Kidney glomerular epithelial cell (primary cell): Measurements from ENCODE around the gene TBXA2R.
"Not testable (repeated sequence)": the region's sequence is repeated elsewhere in the genome, so short reads cannot be mapped to it uniquely, and the experiment has no call there.

ENCODE experiments used
- DNase-seq: peaks from one replicate; lab custom pipeline; 2025; lab: John Stamatoyannopoulos, UW

The TBXA2R gene

DNA sequence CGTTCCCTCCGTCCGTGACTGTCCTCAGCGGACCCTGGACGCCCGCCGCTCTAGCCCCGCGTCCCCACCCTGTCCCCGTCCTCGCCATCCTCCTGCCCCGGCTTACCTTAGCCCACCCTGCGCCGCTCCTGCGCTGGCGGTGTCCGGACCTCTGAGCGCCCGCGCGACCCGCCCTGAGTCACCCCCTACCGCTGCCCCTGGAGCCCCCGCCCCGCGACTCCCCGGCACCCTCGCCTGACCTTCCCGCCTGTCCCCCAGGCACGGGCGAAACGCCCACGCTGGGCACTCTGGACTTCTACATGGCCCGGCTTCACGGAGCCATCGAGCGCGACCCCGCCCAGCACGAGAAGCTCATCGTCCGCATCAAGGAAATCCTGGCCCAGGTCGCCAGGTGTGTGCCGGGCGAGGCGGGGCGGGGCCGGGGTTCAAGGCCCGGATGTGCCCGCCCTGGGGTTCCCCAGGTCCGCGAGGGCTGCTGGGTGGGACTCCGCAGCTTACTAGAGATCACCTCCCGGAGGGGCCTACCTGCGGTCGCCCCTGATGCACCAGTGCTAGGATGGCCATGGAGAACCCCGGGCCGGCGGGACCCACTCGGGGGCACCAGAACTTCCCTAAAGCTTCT lies 28.8 kb downstream of the TBXA2R start:
- no peak for DNase-seq

DNA sequence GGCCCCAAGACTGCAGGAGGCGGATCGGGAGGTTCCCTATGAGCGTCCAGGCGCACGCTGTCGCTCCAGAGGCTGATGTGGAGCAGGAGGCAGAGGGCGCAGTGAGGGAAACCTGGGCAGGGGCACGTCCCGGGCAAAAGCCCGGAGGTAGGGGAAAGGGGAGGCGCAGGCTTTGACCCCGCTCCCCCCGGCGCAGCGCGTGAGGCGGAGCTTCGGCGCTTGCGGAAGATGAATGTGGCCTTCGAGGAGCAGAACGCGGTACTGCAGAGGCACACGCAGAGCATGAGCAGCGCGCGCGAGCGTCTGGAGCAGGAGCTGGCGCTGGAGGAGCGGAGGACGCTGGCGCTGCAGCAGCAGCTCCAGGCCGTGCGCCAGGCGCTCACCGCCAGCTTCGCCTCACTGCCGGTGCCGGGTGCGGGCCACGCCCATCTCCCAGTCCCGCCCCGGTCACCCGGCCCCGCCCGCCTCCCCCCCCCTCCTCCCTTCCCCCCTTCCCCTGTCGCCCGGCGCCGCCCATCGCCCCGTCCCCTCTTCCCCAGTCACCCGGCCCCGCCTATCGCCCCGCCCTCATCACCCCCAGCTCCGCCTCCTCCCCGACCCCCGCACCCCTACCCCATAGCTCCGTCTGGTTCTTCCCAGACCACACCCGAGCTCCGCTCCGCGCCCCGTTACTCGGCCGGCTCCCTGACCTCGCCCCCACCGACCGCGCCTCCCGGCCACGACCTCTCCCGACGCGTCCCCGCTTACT lies 29.8 kb downstream of the TBXA2R start:
- DNase-seq = no peak

DNA sequence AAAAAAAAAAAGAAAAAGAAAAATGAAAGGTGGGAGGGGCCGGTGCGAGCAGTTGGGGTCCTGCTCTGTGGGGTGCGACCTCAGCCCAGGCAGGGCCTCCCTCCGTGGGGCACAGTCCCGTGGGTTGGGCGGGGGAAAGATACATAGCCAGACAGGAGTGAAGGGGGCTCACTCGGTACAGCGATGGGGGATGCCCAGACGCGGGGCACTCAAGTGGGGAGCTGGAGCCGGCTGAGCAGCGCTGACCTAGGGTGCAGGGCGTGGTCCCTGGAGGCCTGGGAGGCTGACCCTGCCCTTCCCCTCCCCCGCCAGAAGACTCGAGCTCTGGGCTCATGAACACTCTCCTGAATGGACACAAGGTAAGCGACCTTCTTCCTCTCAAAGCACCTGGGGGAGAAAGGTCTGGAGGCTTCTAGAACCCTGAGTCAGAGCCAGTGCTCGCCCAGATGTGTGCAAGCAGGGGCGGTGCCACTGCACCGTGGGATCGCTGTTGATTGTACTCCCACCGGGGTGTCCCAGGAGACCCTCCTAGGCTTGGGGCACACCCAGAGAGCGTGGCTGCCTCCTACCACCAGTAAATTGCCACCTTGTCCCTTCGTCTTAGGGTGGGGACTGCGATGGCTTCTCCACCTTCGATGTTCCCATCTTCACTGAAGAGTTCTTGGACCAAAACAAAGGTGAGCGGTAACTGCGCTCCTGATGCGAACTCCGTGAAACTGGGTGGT lies 30.6 kb downstream of the TBXA2R start:
- DNase-seq = no peak

DNA sequence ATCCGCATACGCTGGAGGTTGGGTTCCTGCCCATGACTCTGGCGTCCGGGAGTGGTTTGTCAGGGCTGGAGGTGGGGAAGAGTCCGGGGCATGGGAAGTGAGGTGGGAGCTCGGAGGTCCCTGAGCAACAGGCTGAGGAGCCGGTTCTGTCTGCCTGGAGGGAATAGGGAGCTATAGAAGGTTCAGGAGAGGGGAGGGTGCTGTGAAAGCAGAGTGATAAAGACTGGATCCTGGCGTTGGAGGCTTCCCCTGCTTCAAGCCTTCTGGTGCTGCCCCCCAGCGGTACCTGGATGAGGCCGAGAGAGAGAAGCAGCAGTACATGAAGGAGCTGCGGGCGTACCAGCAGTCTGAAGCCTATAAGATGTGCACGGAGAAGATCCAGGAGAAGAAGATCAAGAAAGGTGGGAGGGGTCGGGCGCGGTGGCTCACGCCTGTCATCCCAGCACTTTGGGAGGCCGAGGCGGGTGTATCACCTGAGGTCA lies 31.4 kb downstream of the TBXA2R start:
- no peak for DNase-seq

DNA sequence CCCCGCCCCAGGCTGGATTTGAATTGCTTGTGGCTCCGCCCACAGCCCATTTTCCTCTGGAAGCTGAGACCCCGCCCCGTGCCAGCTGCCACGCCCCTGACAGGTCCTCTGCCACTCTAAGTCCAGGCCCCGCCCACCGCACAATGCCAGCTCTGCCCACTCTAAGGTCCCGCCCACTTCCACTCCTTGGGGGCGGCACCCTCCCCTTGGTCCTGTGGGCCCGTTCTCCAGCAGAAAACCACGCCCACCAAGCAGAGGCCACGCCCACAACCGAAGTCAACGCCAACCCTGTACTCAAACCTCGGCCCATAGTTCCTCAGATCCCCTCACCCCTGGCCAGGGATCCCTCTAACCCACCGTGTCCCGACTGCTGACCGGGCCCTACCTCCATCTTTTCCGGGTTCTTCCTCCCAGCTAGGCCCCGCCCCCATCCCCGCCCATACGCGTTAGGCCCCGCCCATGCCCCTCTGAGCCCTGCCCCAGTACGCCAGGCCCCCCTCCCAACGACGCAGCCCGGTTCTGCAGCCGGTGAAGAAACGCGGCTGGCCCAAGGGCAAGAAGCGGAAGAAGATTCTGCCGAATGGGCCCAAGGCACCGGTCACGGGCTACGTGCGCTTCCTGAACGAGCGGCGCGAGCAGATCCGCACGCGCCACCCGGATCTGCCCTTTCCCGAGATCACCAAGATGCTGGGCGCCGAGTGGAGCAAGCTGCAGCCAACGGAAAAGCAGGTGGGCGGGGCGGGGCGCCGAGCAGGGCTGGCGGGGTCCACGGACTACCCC lies 32.6 kb downstream of the TBXA2R start:
- peak; percentile 89 for DNase-seq

GRCh38 chr19:3573162-3573857 lies 33.4 kb downstream of the TBXA2R start:
- DNase-seq = no peak

DNA sequence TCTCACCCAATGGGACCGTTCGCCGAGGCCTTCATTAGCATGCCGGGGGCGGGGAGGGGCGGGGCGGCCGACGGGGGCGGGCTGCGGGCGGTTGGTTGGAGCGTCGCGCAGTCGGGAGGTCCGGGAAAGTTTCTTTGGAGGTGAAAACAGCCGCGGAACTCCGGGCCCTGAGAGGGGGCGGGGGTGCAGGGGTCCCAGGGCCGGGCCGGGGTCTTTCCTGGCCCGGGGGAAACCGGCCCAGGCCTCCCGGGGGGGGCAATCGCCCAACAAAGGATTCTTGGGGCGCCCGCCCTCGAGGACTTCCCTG lies 33.9 kb downstream of the TBXA2R start, which contains the start of gene HMG20B:
Gene HMG20B, plus strand, starts transcription at position 90 of the 307 bp plus-strand sequence. CDS start 366 bp downstream, outside the sequence.
- no peak for DNase-seq

DNA sequence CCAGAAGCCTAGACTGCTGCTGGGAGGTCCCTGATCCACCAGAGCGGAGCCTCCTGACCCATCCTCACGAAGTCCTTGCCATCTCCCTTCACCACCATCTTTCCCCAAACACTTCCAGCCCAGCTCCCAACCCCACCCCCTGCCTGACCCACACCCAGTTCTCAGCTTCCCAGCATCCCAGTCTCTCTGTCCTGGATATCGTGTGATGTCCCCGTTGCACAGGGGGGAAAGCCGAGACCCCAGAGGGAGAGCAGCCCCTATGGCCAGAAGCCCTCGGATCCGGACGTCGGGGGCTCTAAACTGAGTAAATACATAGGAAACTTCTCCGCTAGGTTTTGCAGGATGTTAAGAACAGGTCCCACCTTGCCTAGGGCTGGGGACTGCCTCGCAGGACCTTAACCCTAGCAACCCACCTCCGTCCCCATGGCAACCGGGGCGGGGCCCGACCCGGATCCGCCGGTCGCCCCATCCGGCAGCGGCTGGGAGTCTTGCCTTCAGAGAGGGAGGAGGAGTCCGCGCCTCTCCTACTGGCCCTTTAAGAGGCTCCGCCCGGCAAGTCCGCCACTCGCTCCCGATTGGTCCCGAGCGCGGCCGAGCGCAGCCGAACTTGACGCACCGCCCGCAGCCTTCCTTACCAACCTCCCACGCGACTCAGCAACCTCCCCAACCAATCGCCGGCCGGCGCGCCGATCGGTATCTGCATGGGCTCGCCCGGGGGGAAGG lies 34.4 kb downstream of the TBXA2R start:
- peak; percentile 99 for DNase-seq

GRCh38 chr19:3570606-3571011 lies 36.1 kb downstream of the TBXA2R start:
- DNase-seq = no peak

GRCh38 chr19:3570042-3570441 lies 36.6 kb downstream of the TBXA2R start:
- DNase-seq = not testable (repeated sequence)

DNA sequence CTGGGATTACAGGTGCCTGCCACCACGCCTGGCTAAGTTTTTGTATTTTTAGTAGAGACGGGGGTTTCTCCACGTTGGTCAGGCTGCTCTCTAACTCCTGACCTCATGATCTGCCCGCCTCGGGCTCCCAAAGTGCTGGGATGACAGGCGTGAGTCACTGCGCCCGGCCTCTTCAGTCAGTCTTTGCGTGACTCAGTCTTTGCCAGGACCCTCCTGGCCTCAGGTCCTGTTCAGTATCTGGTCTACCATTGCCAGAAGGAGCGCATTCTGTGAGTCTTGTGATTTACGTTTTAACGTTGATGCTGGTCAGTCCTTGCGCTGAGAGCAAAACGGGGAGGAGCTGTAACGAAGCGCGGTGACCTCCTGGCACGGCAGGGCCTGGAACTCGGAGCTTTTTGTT lies 41.5 kb downstream of the TBXA2R start:
- DNase-seq = peak; percentile 33

DNA sequence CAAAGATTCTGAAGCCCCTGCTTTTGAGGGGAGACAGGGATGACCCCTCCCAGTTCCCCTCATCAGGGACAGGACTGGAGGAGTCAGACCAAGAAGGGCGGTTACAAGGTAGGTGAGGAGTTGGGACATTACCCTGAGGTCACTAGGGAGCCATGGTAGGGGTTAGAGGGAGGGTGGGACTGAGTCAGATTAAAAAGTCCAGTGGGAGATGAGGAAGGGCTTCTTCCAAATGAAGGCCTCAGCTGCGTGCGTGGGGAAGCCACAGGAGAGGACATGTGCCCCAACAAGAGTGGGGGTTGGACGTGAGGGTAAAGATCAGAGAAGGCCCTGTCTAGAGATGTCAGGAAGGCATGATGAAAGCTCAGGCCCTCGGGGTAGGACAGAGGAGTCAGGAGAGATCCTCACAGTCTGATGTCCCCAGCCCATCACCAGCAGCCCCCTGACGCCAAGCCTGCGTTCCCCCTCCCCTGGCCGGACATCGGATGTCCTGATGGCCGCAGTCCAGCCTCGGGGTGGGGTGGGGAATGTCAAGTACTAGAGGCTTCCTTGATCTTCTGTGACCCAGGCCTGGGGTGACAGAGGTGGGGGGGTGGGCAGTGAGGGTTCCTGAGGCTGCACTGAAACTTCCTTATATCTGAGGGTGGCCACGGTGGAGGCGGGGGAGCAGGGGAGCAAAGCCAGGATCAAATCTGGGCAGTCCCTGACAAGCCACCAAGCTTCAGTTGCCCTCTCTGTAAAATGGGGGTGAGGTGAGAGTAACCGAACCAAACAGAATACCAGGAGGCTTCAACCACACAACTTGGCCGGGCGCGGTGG lies 42.8 kb downstream of the TBXA2R start:
- no peak for DNase-seq

- peak; percentile 85 for DNase-seq
Measured at GRCh38 chr19:3557461-3558248, 49.0 kb downstream of the TBXA2R start, which contains the start of gene MFSD12. MFSD12 (minus strand) TSS chr19:3557586; CDS start chr19:3557403, 183 bp downstream.

DNA sequence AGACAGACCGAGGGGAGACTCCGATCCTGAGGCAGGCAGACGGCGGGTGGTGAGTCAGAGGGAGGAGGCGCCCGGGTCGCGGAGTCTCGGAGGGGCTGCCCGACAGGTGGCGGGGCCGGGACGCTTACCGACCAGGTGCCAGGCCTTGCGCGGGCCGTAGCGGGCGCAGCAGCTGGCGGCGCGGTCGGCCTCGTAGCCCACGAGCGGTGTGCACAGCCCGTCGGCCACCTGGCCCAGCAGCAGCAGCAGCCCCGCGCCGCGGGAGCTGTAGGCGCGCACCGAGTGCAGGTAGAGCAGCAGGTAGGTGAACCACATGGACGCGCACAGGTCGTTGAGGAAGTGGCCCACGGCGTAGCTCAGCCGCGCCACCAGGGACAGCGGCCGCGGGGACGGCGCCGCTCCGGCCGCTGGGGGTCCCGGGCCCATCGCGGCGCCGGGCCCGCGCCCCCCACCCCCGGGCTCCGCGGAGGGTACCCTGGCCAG lies 49.7 kb downstream of the TBXA2R start:
- DNase-seq = no peak

GRCh38 chr19:3556423-3556977 lies 50.2 kb downstream of the TBXA2R start:
- no peak for DNase-seq

- no peak for DNase-seq
Measured at GRCh38 chr19:3555653-3556422, 50.8 kb downstream of the TBXA2R start.

- DNase-seq = peak; percentile 13
Measured at GRCh38 chr19:3554254-3555083, 52.2 kb downstream of the TBXA2R start.
